Esophagus squamous epithelium (tissue), 4 donors: ENCODE measurements around the gene FHIT.

Experiments used
- CTCF ChIP-seq, 6 experiments: fragments of 450-650 bp in 4 of 6; fragments of 200-600 bp in 2 of 6; sonication (generic) in 2 of 6; IDR thresholded peaks; one replicate each; pipeline ENCODE4 v1.5.1; 2016 to 2019; ENCODE audit warnings: antibody characterized with exemption in 6 of 6, mild to moderate bottlenecking in 4 of 6, moderate library complexity in 4 of 6
- POLR2A ChIP-seq, 4 donors: fragments of 450-650 bp; IDR thresholded peaks; one replicate each; pipeline ENCODE4 v1.6.1; 2017; ENCODE audit warnings: antibody characterized with exemption in 4 of 4, mild to moderate bottlenecking in 4 of 4, moderate library complexity in 3 of 4

- no peak for TF ChIP-seq POLR2A (IDR thresholded peaks at IDR 0.05)
- no peak for TF ChIP-seq CTCF (IDR thresholded peaks at IDR 0.05)
Observed at GRCh38 chr3:60463685-60464084, 787.6 kb downstream of the FHIT start.
